Glomerular endothelial cell (primary cell): ENCODE measurements around the gene MCF2L. TPM values are rescaled to one million over a fixed set of nuclear protein-coding genes. Genes with fewer than 3 reads are reported as not detected.
"Not testable (repeated sequence)": the region's sequence is repeated elsewhere in the genome, so short reads cannot be mapped to it uniquely, and the experiment has no call there.

ENCODE experiments used
- DNase-seq: peaks from one replicate; pipeline ENCODE4 v3.0.0-alpha.2; 2011; ENCODE audit warnings: low read depth, low spot score; ENCODE audit errors: extremely low read depth
- total RNA-seq: library from RNA; depleted of rRNA; stranded (reverse); fragments of >200 nt; gene quantifications from 2 replicates; pipeline ENCODE4 v1.2.3, GENCODE V29; 2015

The MCF2L gene, protein sequence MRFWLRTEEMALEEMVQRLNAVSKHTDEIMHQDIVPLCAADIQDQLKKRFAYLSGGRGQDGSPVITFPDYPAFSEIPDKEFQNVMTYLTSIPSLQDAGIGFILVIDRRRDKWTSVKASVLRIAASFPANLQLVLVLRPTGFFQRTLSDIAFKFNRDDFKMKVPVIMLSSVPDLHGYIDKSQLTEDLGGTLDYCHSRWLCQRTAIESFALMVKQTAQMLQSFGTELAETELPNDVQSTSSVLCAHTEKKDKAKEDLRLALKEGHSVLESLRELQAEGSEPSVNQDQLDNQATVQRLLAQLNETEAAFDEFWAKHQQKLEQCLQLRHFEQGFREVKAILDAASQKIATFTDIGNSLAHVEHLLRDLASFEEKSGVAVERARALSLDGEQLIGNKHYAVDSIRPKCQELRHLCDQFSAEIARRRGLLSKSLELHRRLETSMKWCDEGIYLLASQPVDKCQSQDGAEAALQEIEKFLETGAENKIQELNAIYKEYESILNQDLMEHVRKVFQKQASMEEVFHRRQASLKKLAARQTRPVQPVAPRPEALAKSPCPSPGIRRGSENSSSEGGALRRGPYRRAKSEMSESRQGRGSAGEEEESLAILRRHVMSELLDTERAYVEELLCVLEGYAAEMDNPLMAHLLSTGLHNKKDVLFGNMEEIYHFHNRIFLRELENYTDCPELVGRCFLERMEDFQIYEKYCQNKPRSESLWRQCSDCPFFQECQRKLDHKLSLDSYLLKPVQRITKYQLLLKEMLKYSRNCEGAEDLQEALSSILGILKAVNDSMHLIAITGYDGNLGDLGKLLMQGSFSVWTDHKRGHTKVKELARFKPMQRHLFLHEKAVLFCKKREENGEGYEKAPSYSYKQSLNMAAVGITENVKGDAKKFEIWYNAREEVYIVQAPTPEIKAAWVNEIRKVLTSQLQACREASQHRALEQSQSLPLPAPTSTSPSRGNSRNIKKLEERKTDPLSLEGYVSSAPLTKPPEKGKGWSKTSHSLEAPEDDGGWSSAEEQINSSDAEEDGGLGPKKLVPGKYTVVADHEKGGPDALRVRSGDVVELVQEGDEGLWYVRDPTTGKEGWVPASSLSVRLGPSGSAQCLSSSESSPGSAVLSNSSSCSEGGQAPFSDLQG
- total RNA-seq: 2.4 and 23.4 TPM in 2 replicates

GRCh38 chr13:112968910-112969691 lies at the start of gene MCF2L:
Gene MCF2L (plus strand): TSS chr13:112969214. CDS start chr13:112969380, 166 bp downstream.
- DNase-seq: no peak

GRCh38 chr13:112923962-112924361 lies 45.1 kb upstream of the MCF2L start:
- DNase-seq: no peak

GRCh38 chr13:112924365-112924764 lies 44.6 kb upstream of the MCF2L start:
- no peak for DNase-seq

DNA sequence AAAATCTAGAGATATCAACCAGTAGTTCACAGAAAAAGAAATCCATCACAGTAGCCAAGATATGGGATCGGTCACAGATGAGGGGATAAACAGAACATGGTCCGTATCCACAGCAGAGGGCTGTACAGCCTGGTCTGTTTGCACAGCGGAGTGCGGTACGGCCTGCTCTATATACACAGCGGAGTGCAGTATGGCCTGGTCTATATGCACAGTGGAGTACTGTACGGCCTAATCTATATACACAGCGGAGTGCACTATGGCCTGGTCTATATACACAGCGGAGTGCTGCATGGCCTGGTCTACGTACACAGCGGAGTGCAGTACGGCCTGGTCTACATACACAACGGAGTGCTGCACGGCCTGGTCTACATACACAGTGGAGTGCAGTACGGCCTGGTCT lies 43.0 kb upstream of the MCF2L start:
- no peak for DNase-seq

DNA sequence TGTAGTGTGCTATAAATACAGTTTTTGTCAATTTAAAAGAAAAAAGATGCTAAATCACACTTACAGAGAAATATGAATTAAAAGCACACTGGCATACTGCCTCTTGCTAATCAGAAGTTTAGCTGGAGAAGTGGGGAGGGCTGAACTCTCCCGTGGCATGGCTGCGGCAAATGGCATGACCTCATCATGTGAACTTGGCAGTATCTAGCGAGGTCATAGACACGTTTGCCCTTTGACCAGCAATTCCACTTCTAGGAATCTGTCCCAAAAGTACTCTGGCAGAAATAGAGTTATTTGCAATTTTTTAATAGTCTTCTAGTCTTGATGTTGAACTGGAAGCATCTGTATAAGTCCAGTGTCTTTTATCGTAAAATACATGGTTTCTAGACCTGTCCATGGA lies 42.0 kb upstream of the MCF2L start:
- no peak for DNase-seq

GRCh38 chr13:112928020-112928971 lies 40.7 kb upstream of the MCF2L start:
- DNase-seq: no peak

DNA sequence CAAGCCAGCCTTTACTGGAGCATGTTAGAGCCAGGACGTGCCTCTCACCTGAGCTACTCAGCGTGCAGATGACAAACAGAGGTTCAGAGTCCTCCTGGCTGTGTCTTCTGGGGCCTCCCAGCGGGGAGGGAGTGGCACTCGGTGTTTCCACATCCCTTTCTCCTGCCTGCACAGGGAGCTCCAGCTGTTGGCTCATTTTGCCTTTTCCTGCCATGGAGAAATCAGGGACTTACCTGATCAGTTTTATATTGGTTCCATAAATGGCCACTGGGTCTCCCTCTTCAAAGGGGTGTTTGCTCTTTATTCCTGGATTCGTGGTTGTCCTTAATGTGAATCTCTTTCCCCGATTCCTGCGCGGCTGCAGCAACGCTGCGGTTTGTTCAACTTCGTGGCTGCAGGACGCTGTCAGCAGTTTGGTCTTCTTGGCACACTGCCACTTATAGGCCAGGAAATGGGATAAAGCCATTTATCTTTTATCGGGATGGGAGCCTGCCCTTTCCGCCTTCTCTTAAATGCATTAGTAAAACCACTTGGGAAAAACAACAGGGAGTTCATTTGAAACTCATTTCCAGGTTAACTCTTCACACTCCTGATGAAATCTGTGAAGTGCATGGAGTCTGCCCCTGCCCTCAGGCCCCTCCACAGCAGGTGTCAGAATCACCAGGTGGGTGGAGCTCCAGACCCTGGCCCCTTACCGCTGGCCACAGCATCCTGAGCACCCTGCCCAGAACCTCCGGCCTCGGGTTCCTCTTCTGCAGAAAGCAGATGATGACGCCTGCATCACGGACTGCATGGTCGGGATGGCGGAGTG lies 39.8 kb upstream of the MCF2L start:
- peak; percentile 9 for DNase-seq

DNA sequence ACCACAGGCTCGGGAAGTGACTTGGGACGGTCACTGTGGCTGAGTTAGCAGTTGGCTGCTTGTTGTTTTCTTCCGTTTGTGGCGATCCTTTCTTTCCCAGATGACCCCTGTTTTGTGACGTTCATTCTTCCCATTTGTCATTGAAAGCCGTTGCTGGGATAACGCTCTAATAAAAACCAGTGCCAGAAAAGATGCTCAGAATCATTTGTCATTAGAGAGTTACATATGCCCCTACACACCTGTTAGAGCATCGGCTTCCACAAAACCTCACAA lies 39.3 kb upstream of the MCF2L start:
- DNase-seq: no peak

- DNase-seq: no peak
These were observed 38.8 kb upstream of the MCF2L start for GRCh38 chr13:112930192-112930591.

- DNase-seq: peak; percentile 18
These were observed 37.7 kb upstream of the MCF2L start for GRCh38 chr13:112931028-112931934.

- no peak for DNase-seq
These were observed 36.0 kb upstream of the MCF2L start for GRCh38 chr13:112932971-112933370.

DNA sequence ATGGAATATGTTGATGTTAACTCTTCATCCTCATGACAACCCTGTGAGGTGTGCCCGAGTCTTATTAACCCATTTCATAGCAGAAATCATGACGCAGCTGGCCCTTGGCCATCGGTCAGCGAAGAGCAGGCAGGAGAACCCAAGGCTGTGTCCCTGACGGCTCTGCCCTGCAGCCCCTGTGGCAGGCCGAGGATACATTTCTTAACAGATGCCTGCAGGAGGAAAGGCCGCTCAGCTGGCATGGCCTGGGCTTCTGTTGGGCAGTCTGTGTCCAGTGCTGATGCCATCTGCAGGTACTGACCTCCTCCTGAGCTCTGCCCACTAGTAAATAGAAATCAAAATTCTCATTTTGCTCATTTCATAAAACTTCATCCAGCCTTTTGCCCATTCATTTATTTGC lies 35.4 kb upstream of the MCF2L start:
- DNase-seq: no peak

DNA sequence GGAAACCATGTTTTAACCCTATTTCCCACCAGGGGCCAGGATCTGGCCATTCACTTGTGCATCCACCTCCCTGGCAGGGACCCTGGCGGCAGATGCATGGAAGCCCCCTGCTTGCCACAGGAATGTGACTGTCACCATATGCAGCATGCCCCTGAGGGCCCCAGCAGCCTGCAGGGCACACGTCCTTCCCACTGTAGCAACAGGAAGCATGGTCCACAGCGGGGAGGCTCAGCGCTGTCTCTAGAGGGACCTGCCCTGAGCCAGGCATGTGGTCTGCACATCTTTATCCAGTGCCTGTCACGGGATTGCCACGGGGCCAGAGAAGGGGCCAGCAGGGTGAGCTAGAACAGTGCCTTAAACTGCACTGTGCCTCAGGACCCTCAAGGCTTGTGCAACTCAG lies 34.9 kb upstream of the MCF2L start:
- DNase-seq: no peak

DNA sequence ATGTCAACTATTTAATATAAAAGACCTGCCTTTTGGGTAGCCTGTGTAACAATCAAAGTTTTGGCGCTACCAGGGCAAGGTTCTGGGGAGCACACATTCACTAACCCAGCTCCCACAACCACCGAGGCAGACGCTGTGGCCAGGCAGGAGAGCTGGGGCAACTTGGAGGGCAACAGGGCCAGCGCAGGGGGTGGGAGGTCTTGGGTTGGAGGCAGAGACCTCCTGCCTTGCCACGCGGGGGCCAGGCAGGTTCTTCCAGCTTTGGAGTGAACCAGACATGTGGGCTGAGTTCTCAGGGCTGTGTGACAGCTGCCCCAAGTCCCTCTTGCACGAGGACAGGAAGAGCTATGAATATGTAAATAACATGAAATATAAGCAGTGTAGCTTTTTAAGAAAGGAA lies 30.3 kb upstream of the MCF2L start:
- no peak for DNase-seq

- no peak for DNase-seq
These were observed 28.8 kb upstream of the MCF2L start for GRCh38 chr13:112940236-112940635.

GRCh38 chr13:112941349-112941748 lies 27.7 kb upstream of the MCF2L start:
- DNase-seq: no peak

DNA sequence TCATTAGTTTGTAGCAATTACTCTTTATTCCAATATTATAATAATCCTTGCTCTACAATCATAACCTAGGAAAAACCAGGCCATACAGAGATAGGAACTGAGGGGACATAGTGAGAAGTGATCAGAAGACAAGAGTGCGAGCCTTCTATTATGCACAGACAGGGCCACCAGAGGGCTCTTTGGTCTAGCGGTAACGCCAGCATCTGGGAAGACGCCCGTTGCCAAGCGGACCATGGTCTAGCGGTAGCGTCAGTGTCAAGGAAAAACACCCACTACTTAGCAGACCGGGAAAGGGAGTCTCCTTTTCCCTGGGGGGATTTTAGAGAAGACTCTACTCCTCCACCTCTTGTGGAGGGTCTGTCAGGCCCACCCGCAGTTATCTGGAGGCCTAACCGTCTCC lies 27.2 kb upstream of the MCF2L start:
- DNase-seq: not testable (repeated sequence)
